ENCODE results near the gene LBP.
"Not testable (repeated sequence)": the region's sequence is repeated elsewhere in the genome, so short reads cannot be mapped to it uniquely, and the experiment has no call there.

The LBP gene

DNA sequence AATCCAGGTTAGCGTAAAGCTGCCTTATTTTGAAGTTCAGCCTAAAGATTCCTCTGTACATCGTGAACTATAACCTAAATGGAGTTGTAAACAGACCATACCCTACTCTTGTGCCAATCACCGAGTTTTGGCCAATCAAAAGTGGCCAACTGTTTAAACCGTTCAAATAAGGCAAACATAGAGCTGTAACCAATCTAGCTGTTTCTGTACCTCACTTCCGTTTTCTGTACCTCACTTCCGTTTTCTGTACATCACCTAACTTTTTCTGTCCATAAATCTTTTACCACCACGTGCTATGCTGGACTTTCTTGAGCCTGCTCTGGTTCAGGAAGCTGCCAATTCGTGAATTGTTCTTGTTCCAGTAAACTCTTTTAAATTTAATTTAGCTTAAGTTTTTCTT lies 39.7 kb downstream of the LBP start:
- no peak overlapping the region for H3K4me2 ChIP-seq
- H3K4me3 ChIP-seq = no peak overlapping the region
- H3K9ac ChIP-seq = no peak overlapping the region

DNA sequence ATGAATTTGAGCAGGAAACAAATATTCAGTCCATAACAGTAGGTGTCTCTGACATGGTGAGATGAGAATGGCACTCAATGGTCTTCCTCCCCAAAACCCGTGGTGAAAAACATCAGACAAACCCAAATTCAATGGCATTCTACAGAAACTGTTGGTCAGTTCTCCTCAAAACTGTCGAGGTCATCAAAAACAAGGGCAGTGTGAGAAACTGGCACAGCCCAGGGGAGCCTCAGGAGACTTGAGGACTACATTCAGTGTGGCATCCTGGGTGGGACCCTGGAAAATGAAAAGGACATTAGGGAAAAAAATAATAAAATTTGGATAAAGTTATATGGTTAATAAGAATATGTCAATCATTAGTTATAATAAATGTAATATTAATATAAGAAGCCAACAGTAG lies 40.6 kb downstream of the LBP start:
- no peak for TF ChIP-seq Cebpa-rat (IDR thresholded peaks at IDR 0.05)
- Histone ChIP-seq H3K36me3 (no peaks in the 10 kb centered on the region), H3K4me1 (no peaks in the 10 kb centered on the region), H3K27me3 (no peaks in the 10 kb centered on the region), H3K9ac (no peak overlapping the region), H3K9me3 (no peaks in the 10 kb centered on the region), H3K4me2 (no peak overlapping the region), H3K27ac (no peak overlapping the region), H4K20me1 (no peaks in the 10 kb centered on the region), H3K4me3 (no peak overlapping the region)

More for the DNA sequence above, 39.7 kb downstream of the LBP start:
- H3K4me1 ChIP-seq = no peaks in the 10 kb centered on the region
- H3K27me3 ChIP-seq = no peaks in the 10 kb centered on the region
- H3K36me3 ChIP-seq = no peaks in the 10 kb centered on the region
- H3K9me3 ChIP-seq = no peaks in the 10 kb centered on the region
- TF ChIP-seq Cebpa-rat (IDR thresholded peaks at IDR 0.05) = no peak
- no peaks in the 10 kb centered on the region for H4K20me1 ChIP-seq
- H3K27ac ChIP-seq = no peak overlapping the region

DNA sequence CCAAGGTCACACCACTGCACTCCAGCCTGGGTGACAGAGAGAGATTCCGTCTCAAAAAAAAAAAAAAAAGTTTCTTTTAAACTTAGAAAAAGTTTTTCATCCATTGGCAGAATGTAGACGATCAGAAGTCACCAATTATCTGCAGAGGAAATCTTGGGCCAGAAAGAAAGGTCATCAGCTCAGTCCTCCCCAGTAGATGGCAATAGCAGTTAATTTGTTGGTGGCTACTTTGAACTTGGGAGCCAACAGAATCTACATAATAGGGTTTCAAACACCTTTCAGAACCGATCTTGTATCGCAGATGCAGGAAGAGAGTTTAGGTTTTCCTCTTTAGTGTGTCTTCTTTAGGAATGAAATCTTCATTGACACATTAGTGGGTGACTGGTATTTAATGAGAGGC lies 41.7 kb downstream of the LBP start:
- H3K4me3 ChIP-seq = no peak overlapping the region
- no peak overlapping the region for H3K4me2 ChIP-seq
- TF ChIP-seq Cebpa-rat (IDR thresholded peaks at IDR 0.05) = no peak
- H3K27me3 ChIP-seq = no peaks in the 10 kb centered on the region
- H3K36me3 ChIP-seq = no peaks in the 10 kb centered on the region
- H3K4me1 ChIP-seq = no peaks in the 10 kb centered on the region
- H3K9me3 ChIP-seq = no peaks in the 10 kb centered on the region
- H3K27ac ChIP-seq = no peak overlapping the region
- H4K20me1 ChIP-seq = no peaks in the 10 kb centered on the region
- H3K9ac ChIP-seq = no peak overlapping the region

DNA sequence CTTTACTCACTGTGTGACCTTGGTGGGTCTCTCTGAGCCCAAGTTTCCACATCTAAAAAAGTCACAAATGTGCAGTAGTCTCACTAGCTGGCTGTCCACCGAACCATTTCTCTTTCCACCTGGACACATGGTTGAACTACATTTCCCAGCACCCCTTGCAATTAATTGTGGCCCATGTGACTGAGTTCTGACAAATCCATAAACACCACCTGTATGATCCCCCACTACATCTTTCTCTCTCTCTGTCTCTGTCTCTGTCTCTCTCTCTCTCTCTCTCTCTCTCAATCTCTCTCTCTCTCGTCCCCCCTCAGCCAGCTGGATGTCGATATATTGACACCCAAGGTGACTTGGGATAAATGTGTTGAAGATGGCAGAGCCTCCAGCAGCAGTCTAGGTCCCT lies 46.1 kb downstream of the LBP start:
- Histone ChIP-seq H3K9ac (no peak overlapping the region), H3K27ac (no peak overlapping the region), H3K9me3 (no peaks in the 10 kb centered on the region), H3K4me3 (no peak overlapping the region), H3K4me1 (no peaks in the 10 kb centered on the region), H3K27me3 (no peaks in the 10 kb centered on the region), H3K36me3 (no peaks in the 10 kb centered on the region), H3K4me2 (no peak overlapping the region), H4K20me1 (no peaks in the 10 kb centered on the region)
- TF ChIP-seq Cebpa-rat (IDR thresholded peaks at IDR 0.05) = no peak

DNA sequence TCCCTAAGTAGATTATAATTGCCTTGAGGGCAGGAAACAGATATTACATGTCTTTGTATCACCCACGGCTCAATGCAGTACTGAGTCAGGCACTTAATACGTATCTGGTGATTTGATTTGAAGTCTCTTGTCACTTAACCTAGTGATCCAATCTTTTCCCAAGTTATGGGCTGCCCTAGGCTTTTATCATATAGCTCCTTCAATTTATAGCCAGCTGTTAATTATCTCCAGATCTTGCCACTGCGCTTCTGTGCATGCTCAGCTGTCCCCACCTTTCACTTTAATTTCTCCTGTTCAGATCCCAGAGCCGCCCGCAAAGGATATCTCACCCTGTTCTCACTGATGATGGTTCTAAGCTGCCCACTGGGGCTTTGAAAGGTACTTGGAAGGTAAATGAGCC lies 47.0 kb downstream of the LBP start:
- no peak for TF ChIP-seq Cebpa-rat (IDR thresholded peaks at IDR 0.05)
- Histone ChIP-seq H3K9ac (no peak overlapping the region), H3K9me3 (no peaks in the 10 kb centered on the region), H3K36me3 (no peaks in the 10 kb centered on the region), H3K27ac (no peak overlapping the region), H3K4me1 (no peaks in the 10 kb centered on the region), H3K4me3 (no peak overlapping the region), H4K20me1 (no peaks in the 10 kb centered on the region), H3K27me3 (no peaks in the 10 kb centered on the region), H3K4me2 (no peak overlapping the region)

DNA sequence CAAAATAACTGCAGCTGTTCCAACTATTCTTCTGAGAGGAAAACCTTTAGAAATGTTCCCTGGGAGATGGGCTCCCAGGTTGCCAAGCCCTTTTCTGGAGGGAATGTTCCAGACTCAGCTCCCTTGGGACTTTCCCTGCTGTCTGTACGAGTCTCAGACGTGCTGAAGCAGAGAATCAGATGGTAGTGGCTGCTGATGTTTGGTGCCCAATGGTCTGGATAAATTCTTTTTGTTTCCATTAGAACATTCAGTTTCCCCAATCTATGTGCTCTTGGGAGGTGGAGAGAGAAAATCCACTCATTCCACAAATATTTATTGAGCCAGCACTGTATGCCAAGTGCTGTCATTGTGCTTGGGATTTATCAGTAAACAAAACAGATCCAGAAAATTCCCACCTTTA lies 48.9 kb downstream of the LBP start:
- no peak overlapping the region for H3K27ac ChIP-seq
- TF ChIP-seq Cebpa-rat (IDR thresholded peaks at IDR 0.05) = no peak
- H4K20me1 ChIP-seq = no peaks in the 10 kb centered on the region
- no peaks in the 10 kb centered on the region for H3K27me3 ChIP-seq
- no peaks in the 10 kb centered on the region for H3K36me3 ChIP-seq
- no peaks in the 10 kb centered on the region for H3K4me1 ChIP-seq
- H3K4me3 ChIP-seq = no peak overlapping the region
- H3K9ac ChIP-seq = no peak overlapping the region
- no peak overlapping the region for H3K4me2 ChIP-seq
- no peaks in the 10 kb centered on the region for H3K9me3 ChIP-seq

DNA sequence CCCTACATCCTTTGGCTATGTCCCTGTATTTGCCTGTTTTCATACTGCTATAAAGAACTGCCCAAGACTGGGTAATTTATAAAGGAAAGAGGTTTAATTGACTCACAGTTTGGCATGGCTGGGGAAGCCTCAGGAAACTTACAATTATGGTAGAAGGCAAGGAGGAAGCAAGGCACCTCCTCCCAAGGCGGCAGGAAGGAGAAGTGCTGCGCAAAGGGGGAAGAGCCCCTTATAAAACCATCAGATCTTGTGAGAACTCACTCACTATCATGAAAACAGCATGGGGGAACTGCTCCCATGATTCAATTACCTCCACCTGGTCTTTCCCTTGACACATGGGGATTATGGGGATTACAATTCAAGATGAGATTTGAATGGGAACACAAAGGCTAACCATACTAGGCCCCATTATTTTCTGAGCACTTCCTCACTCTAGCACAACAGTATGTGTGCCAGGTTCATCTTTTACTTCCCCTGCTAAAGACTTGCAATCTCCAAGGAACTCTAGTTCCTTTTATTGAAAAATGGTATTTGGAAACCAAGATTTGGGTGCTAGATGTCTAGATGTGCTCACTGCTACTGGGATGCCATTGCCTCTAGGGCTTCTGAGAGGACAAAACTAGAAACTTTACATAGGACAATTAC lies 49.6 kb downstream of the LBP start:
- H4K20me1 ChIP-seq, H3K27ac ChIP-seq, H3K9ac ChIP-seq, H3K9me3 ChIP-seq, H3K36me3 ChIP-seq, H3K4me2 ChIP-seq, H3K4me3 ChIP-seq, H3K4me1 ChIP-seq, H3K27me3 ChIP-seq: not testable (repeated sequence)

DNA sequence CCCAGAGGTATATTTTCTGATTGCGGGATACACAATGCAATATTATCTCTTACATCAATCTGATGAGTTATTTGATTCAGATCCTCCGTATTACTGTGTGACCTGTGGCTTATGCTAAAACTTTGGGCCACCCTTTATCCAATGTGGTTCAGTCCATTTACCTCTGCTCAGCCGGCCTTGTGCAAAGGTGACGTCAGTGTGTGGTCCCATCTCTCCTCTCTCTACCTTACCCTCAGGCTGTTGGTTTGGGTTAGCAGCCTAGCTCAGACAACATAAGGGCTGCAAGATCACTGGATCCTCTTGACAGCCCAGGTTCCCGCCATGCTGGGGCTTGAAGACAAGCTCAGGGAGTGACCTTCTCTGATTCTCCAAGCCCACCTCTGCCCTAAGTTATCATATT lies 55.8 kb downstream of the LBP start:
- no peak overlapping the region for H3K4me3 ChIP-seq
- H3K9ac ChIP-seq = no peak overlapping the region
- H4K20me1 ChIP-seq = no peaks in the 10 kb centered on the region
- no peaks in the 10 kb centered on the region for H3K27me3 ChIP-seq
- TF ChIP-seq Cebpa-rat (IDR thresholded peaks at IDR 0.05) = no peak
- H3K4me2 ChIP-seq = no peak overlapping the region
- no peak overlapping the region for H3K27ac ChIP-seq
- H3K4me1 ChIP-seq = no peaks in the 10 kb centered on the region
- peaks cover 14% of the 10 kb centered on the region for H3K9me3 ChIP-seq
- H3K36me3 ChIP-seq = peaks cover 15% of the 10 kb centered on the region

DNA sequence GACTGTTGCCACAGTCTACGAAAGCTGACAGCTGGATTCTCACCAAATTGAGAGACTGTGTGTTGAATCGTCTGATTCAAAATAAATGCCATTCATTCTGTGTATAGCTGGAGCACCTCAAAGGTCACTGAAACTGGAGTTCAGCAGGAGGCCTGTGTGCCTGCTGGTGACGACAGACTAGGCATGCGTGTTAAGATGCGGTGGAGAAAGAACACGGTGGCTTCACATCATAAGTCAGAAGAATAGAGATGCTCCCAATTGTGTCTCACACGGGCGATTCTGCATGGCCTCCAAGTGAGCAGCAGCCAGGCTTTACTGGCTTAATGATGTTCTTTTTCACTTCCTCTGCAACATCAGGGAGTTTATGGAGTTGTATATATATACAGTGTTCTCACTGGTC lies 56.5 kb downstream of the LBP start:
- peaks cover 22% of the 10 kb centered on the region for H3K36me3 ChIP-seq
- H3K4me1 ChIP-seq = no peaks in the 10 kb centered on the region
- H3K27me3 ChIP-seq = no peaks in the 10 kb centered on the region
- no peak for TF ChIP-seq Cebpa-rat (IDR thresholded peaks at IDR 0.05)
- H3K9me3 ChIP-seq = peaks cover 22% of the 10 kb centered on the region
- H3K9ac ChIP-seq = no peak overlapping the region
- H4K20me1 ChIP-seq = no peaks in the 10 kb centered on the region
- H3K4me2 ChIP-seq = no peak overlapping the region
- H3K27ac ChIP-seq = no peak overlapping the region
- no peak overlapping the region for H3K4me3 ChIP-seq

DNA sequence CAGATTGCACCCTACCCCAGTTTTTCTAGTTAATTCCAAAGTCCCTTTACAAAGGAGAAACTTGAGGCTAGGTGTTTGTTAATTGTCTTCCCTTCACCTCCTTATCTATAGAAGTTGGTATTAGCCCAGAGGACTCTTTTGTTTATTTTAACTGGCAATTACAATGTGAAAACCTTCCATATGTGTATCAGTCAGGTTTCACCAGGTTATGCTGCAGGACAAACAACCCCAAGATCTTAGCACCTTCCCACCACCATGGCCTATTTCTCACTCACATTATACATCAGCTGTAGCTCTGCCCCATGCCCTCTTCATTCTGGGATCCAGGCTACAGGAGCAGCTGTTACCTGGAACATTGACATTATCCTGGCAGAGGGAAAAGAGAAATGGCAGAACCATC lies 57.7 kb downstream of the LBP start:
- Histone ChIP-seq H3K4me1 (no peaks in the 10 kb centered on the region), H4K20me1 (no peaks in the 10 kb centered on the region), H3K27ac (no peak overlapping the region), H3K27me3 (no peaks in the 10 kb centered on the region), H3K36me3 (peaks cover 32% of the 10 kb centered on the region), H3K4me3 (no peak overlapping the region), H3K9me3 (peaks cover 31% of the 10 kb centered on the region), H3K4me2 (no peak overlapping the region), H3K9ac (no peak overlapping the region)
- no peak for TF ChIP-seq Cebpa-rat (IDR thresholded peaks at IDR 0.05)

DNA sequence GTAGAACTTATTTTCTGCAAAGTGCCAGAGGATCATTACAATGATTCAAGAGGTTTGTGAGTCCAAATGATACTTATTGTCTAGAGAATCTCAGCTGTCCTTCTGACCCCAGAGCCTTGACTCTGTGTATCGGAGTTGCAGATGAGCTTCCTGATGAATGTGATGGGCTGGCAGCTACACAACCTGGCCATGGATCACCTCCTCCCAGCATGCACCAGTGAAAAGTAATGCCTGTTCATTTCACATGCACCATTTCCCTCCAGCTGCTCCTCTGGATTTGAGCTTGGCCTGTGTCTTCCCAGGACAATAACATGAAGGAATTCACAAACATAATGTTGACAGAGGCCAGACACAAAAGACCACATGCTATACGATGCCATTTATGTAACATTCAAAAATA lies 58.9 kb downstream of the LBP start:
- H3K4me1 ChIP-seq = no peaks in the 10 kb centered on the region
- no peak overlapping the region for H3K4me2 ChIP-seq
- TF ChIP-seq Cebpa-rat (IDR thresholded peaks at IDR 0.05) = no peak
- H3K27me3 ChIP-seq = no peaks in the 10 kb centered on the region
- H3K9me3 ChIP-seq = peaks cover 31% of the 10 kb centered on the region
- H4K20me1 ChIP-seq = no peaks in the 10 kb centered on the region
- H3K9ac ChIP-seq = no peak overlapping the region
- H3K36me3 ChIP-seq = peaks cover 43% of the 10 kb centered on the region
- H3K4me3 ChIP-seq = no peak overlapping the region
- H3K27ac ChIP-seq = no peak overlapping the region
